A549 (cell line): Measurements from ENCODE around the gene LIN7B.

Experiments
- EHF ChIP-seq: fragments of 250-450 bp; sonication (Bioruptor Pico); IDR thresholded peaks from 2 replicates; pipeline ENCODE4 v1.5.0; 2020; ENCODE audit warnings: mild to moderate bottlenecking
- FOXS1 ChIP-seq: fragments of 250-450 bp; sonication (Bioruptor Pico); IDR thresholded peaks from 2 replicates; pipeline ENCODE4 v1.5.0; 2020; ENCODE audit warnings: mild to moderate bottlenecking, moderate library complexity
- JUN ChIP-seq, 2 experiments: fragments of >200 bp; sonication (Bioruptor Twin); formaldehyde crosslinking; IDR thresholded peaks; 2 replicates in 1 of 2; 3 replicates in 1 of 2; pipeline ENCODE4 v1.6.1; 2016 to 2017
- KDM5A ChIP-seq: fragments of 200-600 bp; sonication (generic); IDR thresholded peaks from 2 replicates; pipeline ENCODE4 v1.6.1; 2016; ENCODE audit warnings: antibody characterized with exemption, mild to moderate bottlenecking
- NFE2L2 ChIP-seq: fragments of 150-350 bp; conservative IDR thresholded peaks from 2 replicates; pipeline ENCODE4 v1.6.1; 2014; ENCODE audit warnings: low read length
- NR3C1 ChIP-seq: fragments of >200 bp; sonication (Bioruptor Twin); formaldehyde crosslinking; IDR thresholded peaks from 3 replicates; pipeline ENCODE4 v1.6.1; 2017
- POLR2A ChIP-seq: IDR thresholded peaks from 2 replicates; pipeline ENCODE4 v1.6.1; 2012; ENCODE audit warnings: mild to moderate bottlenecking, low read length
- RAD21 ChIP-seq, 2 experiments: fragments of >200 bp in 1 of 2; sonication (Bioruptor Twin) in 1 of 2; formaldehyde crosslinking in 1 of 2; IDR thresholded peaks in 1 of 2; conservative IDR thresholded peaks in 1 of 2; 2 replicates in 1 of 2; 3 replicates in 1 of 2; pipeline ENCODE4 v1.6.1; 2012 to 2018; ENCODE audit warnings: inconsistent platforms in 1 of 2
- RFX5 ChIP-seq: fragments of 450-650 bp; IDR thresholded peaks from 2 replicates; pipeline ENCODE4 v1.7.1; 2014; ENCODE audit warnings: antibody characterized with exemption, mild to moderate bottlenecking, moderate library complexity
- ZFP36 ChIP-seq: fragments of 450-650 bp; IDR thresholded peaks from 2 replicates; pipeline ENCODE4 v1.6.1; 2014; ENCODE audit warnings: borderline replicate concordance; ENCODE audit not compliant: partially characterized antibody
- TF ChIP-seq, protein P1 (sequence below): fragments of >200 bp; sonication (Bioruptor Twin); formaldehyde crosslinking; IDR thresholded peaks from 3 replicates; pipeline ENCODE4 v1.5.1; 2016

DNA sequence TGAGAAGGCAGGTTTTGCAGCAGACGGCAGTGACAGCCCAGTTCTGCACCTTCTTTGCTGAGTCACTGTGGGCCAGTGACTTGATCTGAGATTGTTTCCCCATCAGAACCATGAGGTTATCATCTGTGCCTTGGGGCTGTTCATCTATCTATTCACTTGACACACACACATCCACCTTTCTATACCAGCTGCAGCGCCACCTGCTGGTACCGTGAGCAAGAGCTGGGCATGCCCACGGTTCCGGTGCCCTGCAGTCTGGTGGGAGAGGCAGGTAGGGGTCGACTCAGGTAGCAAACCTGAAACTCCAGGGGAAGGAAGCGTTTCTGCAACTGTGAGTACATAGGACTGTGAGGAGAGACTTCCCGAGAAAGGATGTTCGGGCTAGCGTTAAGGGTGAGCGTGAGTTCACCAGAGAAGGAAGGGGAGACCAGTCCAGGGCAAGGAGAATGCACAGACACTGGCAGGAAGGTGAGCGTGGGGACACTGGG lies 7.5 kb upstream of the LIN7B start:
- TF ChIP-seq JUN (IDR thresholded peaks at IDR 0.05) (no peak), POLR2A (no peak), EHF (CRISPR knock-in tag) (no peak), KDM5A (no peak), RAD21 (conservative IDR thresholded peaks at IDR 0.05 in 1 of 2, IDR thresholded peaks at IDR 0.05 in 1 of 2) (peak; percentile 40 to 45; a peak in 4 of 5 replicates), ZFP36 (no peak), RFX5 (no peak), NR3C1 (no peak), NFE2L2 (peak; percentile 83), FOXS1 (CRISPR knock-in tag) (no peak)
- TF ChIP-seq, protein P1, sequence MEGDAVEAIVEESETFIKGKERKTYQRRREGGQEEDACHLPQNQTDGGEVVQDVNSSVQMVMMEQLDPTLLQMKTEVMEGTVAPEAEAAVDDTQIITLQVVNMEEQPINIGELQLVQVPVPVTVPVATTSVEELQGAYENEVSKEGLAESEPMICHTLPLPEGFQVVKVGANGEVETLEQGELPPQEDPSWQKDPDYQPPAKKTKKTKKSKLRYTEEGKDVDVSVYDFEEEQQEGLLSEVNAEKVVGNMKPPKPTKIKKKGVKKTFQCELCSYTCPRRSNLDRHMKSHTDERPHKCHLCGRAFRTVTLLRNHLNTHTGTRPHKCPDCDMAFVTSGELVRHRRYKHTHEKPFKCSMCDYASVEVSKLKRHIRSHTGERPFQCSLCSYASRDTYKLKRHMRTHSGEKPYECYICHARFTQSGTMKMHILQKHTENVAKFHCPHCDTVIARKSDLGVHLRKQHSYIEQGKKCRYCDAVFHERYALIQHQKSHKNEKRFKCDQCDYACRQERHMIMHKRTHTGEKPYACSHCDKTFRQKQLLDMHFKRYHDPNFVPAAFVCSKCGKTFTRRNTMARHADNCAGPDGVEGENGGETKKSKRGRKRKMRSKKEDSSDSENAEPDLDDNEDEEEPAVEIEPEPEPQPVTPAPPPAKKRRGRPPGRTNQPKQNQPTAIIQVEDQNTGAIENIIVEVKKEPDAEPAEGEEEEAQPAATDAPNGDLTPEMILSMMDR, result peak; percentile 93
